Activated CD8-positive, alpha-beta memory T cell treated with anti-CD3 and anti-CD28 coated beads for 36 hours (primary cell): Measurements from ENCODE around the gene KCNE4. TPM values are rescaled to one million over a fixed set of nuclear protein-coding genes. Genes with fewer than 3 reads are reported as not detected.

ENCODE experiments used
- CTCF ChIA-PET: fragments of 350-600 bp; sonication (Branson Sonifier 250); formaldehyde crosslinking; loops from one replicate; lab custom pipeline; 2021; ENCODE audit warnings: antibody characterized with exemption; lab: Charles Lee
- POLR2A ChIA-PET: fragments of 350-600 bp; sonication (Branson Sonifier 250); formaldehyde crosslinking; loops from one replicate; lab custom pipeline; 2021; ENCODE audit warnings: antibody characterized with exemption; lab: Charles Lee
- total RNA-seq, 2 experiments: library from RNA; stranded (reverse); gene quantifications; one replicate each; pipeline ENCODE4 v1.2.3, GENCODE V29; 2021

Gene KCNE4
- not detected for total RNA-seq

GRCh38 chr2:223051693-223052289 lies at the start of gene KCNE4:
Gene KCNE4 (plus strand): TSS chr2:223052190. CDS start chr2:223052831, 641 bp downstream.
- POLR2A ChIA-PET, result no interaction called here

GRCh38 chr2:223003191-223003590 lies 48.8 kb upstream of the KCNE4 start:
- POLR2A ChIA-PET, result no interaction called here

More at GRCh38 chr2:223051693-223052289, at the start of gene KCNE4:
- CTCF ChIA-PET, result no interaction called here

GRCh38 chr2:223005496-223005895 lies 46.5 kb upstream of the KCNE4 start:
- POLR2A ChIA-PET, result no interaction called here
- CTCF ChIA-PET, result no interaction called here

More at GRCh38 chr2:223003191-223003590, 48.8 kb upstream of the KCNE4 start:
- CTCF ChIA-PET, result no interaction called here

GRCh38 chr2:223007531-223007930 lies 44.5 kb upstream of the KCNE4 start:
- ChIA-PET CTCF (no interaction called here), POLR2A (no interaction called here)

GRCh38 chr2:223008162-223008561 lies 43.8 kb upstream of the KCNE4 start:
- POLR2A ChIA-PET, result no interaction called here
- CTCF ChIA-PET, result no interaction called here

- ChIA-PET CTCF (no interaction called here), POLR2A (no interaction called here)
Observed at GRCh38 chr2:223008956-223009355, 43.0 kb upstream of the KCNE4 start.

- ChIA-PET POLR2A (no interaction called here), CTCF (no interaction called here)
Observed at GRCh38 chr2:223010641-223011040, 41.3 kb upstream of the KCNE4 start.

GRCh38 chr2:223012291-223012690 lies 39.7 kb upstream of the KCNE4 start:
- ChIA-PET POLR2A (no interaction called here), CTCF (no interaction called here)

- POLR2A ChIA-PET, result no interaction called here
- CTCF ChIA-PET, result no interaction called here
Observed at GRCh38 chr2:223019390-223019930, 32.5 kb upstream of the KCNE4 start.

GRCh38 chr2:223019987-223020717 lies 31.8 kb upstream of the KCNE4 start:
- CTCF ChIA-PET, result no interaction called here
- POLR2A ChIA-PET, result no interaction called here

GRCh38 chr2:223020971-223021675 lies 30.9 kb upstream of the KCNE4 start:
- CTCF ChIA-PET, result no interaction called here
- POLR2A ChIA-PET, result no interaction called here

GRCh38 chr2:223026357-223027110 lies 25.5 kb upstream of the KCNE4 start:
- ChIA-PET POLR2A (no interaction called here), CTCF (interaction anchor here (0.6 kb wide), 1 partner anchor 51 kb away, joined by 4 read pairs; no protein-coding TSS in a partner anchor)

GRCh38 chr2:223027442-223027841 lies 24.5 kb upstream of the KCNE4 start:
- ChIA-PET CTCF (no interaction called here), POLR2A (no interaction called here)

- ChIA-PET CTCF (no interaction called here), POLR2A (no interaction called here)
Observed at GRCh38 chr2:223029287-223029686, 22.7 kb upstream of the KCNE4 start.

GRCh38 chr2:223032187-223033142 lies 19.5 kb upstream of the KCNE4 start:
- POLR2A ChIA-PET, result no interaction called here
- CTCF ChIA-PET, result no interaction called here

- ChIA-PET POLR2A (no interaction called here), CTCF (no interaction called here)
Observed at GRCh38 chr2:223034221-223034975, 17.6 kb upstream of the KCNE4 start.

GRCh38 chr2:223036790-223037444 lies 15.1 kb upstream of the KCNE4 start:
- ChIA-PET CTCF (no interaction called here), POLR2A (no interaction called here)
